Left lung (tissue), 10 donors: ENCODE results near the gene SWAP70. TPM values are rescaled to one million over a fixed set of nuclear protein-coding genes. Genes with fewer than 3 reads are reported as not detected.

ENCODE experiments used
- ATAC-seq: fragments of 200-7000 bp; cut with Tn5 transposase; one replicate; pipeline ENCODE4 v1.9.1; 2020; ENCODE audit warnings: moderate library complexity
- DNase-seq, 4 donors: peaks; one replicate each; pipeline ENCODE4 v3.0.0-alpha.2; 2013 to 2020
- H3K27ac ChIP-seq, 2 donors: fragments of 200-600 bp; sonication (generic) in 1 of 2; one replicate each; pipeline versions ENCODE4 v1.5.0 to v1.8.0; 2020 to 2021
- H3K27me3 ChIP-seq, 2 donors: fragments of 200-600 bp; sonication (generic) in 1 of 2; one replicate each; pipeline versions ENCODE4 v1.5.0 to v1.8.0; 2020 to 2021
- H3K36me3 ChIP-seq, 2 donors: fragments of 200-600 bp; sonication (generic) in 1 of 2; one replicate each; pipeline versions ENCODE4 v1.5.0 to v1.8.0; 2020 to 2021
- H3K4me1 ChIP-seq, 2 donors: fragments of 200-600 bp; one replicate each; pipeline ENCODE4 v1.8.0; 2021
- H3K4me3 ChIP-seq, 2 donors: fragments of 200-600 bp; sonication (generic) in 1 of 2; one replicate each; pipeline versions ENCODE4 v1.5.0 to v1.8.0; 2020 to 2021; ENCODE audit warnings: mild to moderate bottlenecking in 1 of 2
- H3K9me3 ChIP-seq, 2 donors: fragments of 200-600 bp; sonication (generic) in 1 of 2; one replicate each; pipeline versions ENCODE4 v1.5.0 to v1.8.0; 2020 to 2021
- CTCF ChIP-seq, 2 donors: fragments of 200-600 bp; sonication (generic) in 1 of 2; IDR thresholded peaks; one replicate each; pipeline versions ENCODE4 v1.5.0 to v1.8.0; 2021; ENCODE audit warnings: antibody characterized with exemption in 2 of 2
- intact Hi-C, 2 donors: fragments of 100-400 bp; cut with DNase I; formaldehyde crosslinking; loops; one replicate each; pipeline versions ENCODE4 v1.11.2 to v1.14.2; 2022
- polyA plus RNA-seq, 6 donors: library from polyadenylated mRNA; unstranded; fragments of 120-200 nt; gene quantifications; one replicate each; pipeline ENCODE4 v1.2.1, GENCODE V29; 2013; ENCODE audit not compliant: insufficient read length in 6 of 6
- total RNA-seq, 2 donors: library from RNA; stranded (reverse); fragmentation: NEBNext Ultra II Directional; extraction: Animal tissue kit (Norgen Biotek cat#: 25700); gene quantifications; one replicate each; pipeline ENCODE4 v1.2.1, GENCODE V29; 2021
- donor health status: DM: no; HTN: yes; CAD: no.
- donor health status: DM: no; HTN: no; CAD: no.

SWAP70 gene
- total and polyA plus RNA-seq, 8 donors = 20.5 to 50.8 (median 26.1) TPM

- DNase-seq = no peak
- no peak for TF ChIP-seq CTCF (IDR thresholded peaks at IDR 0.05)
- Histone ChIP-seq H3K36me3 (peaks cover 0 to 61% of the 10 kb centered on the region in 2 donors), H3K27ac (no peak overlapping the region), H3K9me3 (no peaks in the 10 kb centered on the region), H3K27me3 (no peaks in the 10 kb centered on the region), H3K4me3 (no peak overlapping the region), H3K4me1 (no peaks in the 10 kb centered on the region)
- no peak for ATAC-seq
- intact Hi-C loops = no loop called here
Observed at GRCh38 chr11:9780929-9781328, 117.1 kb downstream of the SWAP70 start.

GRCh38 chr11:9783986-9784385, 120.1 kb downstream of the SWAP70 start:
- intact Hi-C loops = no loop called here
- Histone ChIP-seq H3K9me3 (no peaks in the 10 kb centered on the region), H3K27ac (no peak overlapping the region), H3K4me1 (peaks cover 0 to 7% of the 10 kb centered on the region in 2 donors), H3K27me3 (no peaks in the 10 kb centered on the region), H3K4me3 (no peak overlapping the region), H3K36me3 (peaks cover 0 to 82% of the 10 kb centered on the region in 2 donors)
- DNase-seq (no peak), ATAC-seq (no peak)
- TF ChIP-seq CTCF (IDR thresholded peaks at IDR 0.05) = no peak

- Histone ChIP-seq H3K9me3 (no peaks in the 10 kb centered on the region), H3K27me3 (no peaks in the 10 kb centered on the region), H3K36me3 (peaks cover 0 to 82% of the 10 kb centered on the region in 2 donors), H3K27ac (no peak overlapping the region), H3K4me1 (peaks cover 0 to 7% of the 10 kb centered on the region in 2 donors), H3K4me3 (no peak overlapping the region)
- DNase-seq (no peak), ATAC-seq (no peak)
- TF ChIP-seq CTCF (IDR thresholded peaks at IDR 0.05) = no peak
- intact Hi-C loops = no loop called here
Observed at GRCh38 chr11:9784602-9785315, 120.9 kb downstream of the SWAP70 start.

GRCh38 chr11:9787260-9787659, 123.4 kb downstream of the SWAP70 start:
- Histone ChIP-seq H3K27me3 (no peaks in the 10 kb centered on the region), H3K4me3 (no peak overlapping the region), H3K27ac (no peak overlapping the region), H3K9me3 (no peaks in the 10 kb centered on the region), H3K4me1 (peaks cover 0 to 7% of the 10 kb centered on the region in 2 donors), H3K36me3 (peaks cover 0 to 64% of the 10 kb centered on the region in 2 donors)
- ATAC-seq (no peak), DNase-seq (no peak)
- TF ChIP-seq CTCF (IDR thresholded peaks at IDR 0.05) = no peak
- intact Hi-C loops = no loop called here

GRCh38 chr11:9787981-9788521, 124.2 kb downstream of the SWAP70 start:
- H3K9me3 ChIP-seq = no peaks in the 10 kb centered on the region
- peak; percentile 60 for ATAC-seq
- peaks cover 0 to 64% of the 10 kb centered on the region in 2 donors for H3K36me3 ChIP-seq
- no peak overlapping the region for H3K4me3 ChIP-seq
- peak in 1 of 4 donors; percentile 59 for DNase-seq
- TF ChIP-seq CTCF (IDR thresholded peaks at IDR 0.05) = no peak
- H3K27ac ChIP-seq = no peak overlapping the region
- H3K4me1 ChIP-seq = peaks cover 0 to 7% of the 10 kb centered on the region in 2 donors
- intact Hi-C loops = no loop called here
- no peaks in the 10 kb centered on the region for H3K27me3 ChIP-seq
